PFSK-1 (cell line): Measurements from ENCODE around the gene TSGA10.

Experiments used
- FOXP2 ChIP-seq: optimal IDR thresholded peaks from 2 replicates; pipeline ENCODE3; 2011; ENCODE audit warnings: borderline replicate concordance, control low read depth, inconsistent platforms; ENCODE audit not compliant: insufficient read depth; ENCODE audit errors: extremely low read length, extremely low read depth
- POLR2AphosphoS5 ChIP-seq: IDR thresholded peaks from 2 replicates; pipeline ENCODE4 v1.6.1; 2012; ENCODE audit warnings: low read depth, mild to moderate bottlenecking, control low read depth, low read length, moderate library complexity
- REST ChIP-seq, 2 experiments: IDR thresholded peaks; 2 replicates each; pipeline versions ENCODE4 v1.6.1 to v1.8.0; 2011 to 2012; ENCODE audit warnings: low read depth in 2 of 2, low read length in 2 of 2, control low read depth in 1 of 2, inconsistent platforms in 1 of 2, mild to moderate bottlenecking in 1 of 2, moderate library complexity in 1 of 2; ENCODE audit not compliant: insufficient read depth in 1 of 2
- SIN3A ChIP-seq: IDR thresholded peaks from 2 replicates; pipeline ENCODE4 v1.6.1; 2012; ENCODE audit warnings: mild to moderate bottlenecking, low read length, moderate library complexity, borderline replicate concordance; ENCODE audit not compliant: insufficient read depth
- TAF1 ChIP-seq: IDR thresholded peaks from 2 replicates; pipeline ENCODE4 v1.6.1; 2012; ENCODE audit warnings: low read length, control low read depth, borderline replicate concordance; ENCODE audit not compliant: insufficient read depth

TSGA10 gene

GRCh38 chr2:98975611-98976010 is 179.1 kb downstream of the TSGA10 start:
- TF ChIP-seq FOXP2 (no peak), SIN3A (no peak), REST (IDR thresholded peaks at IDR 0.05; ENCODE audit: insufficient read depth in 1 of 2, low read depth in 2 of 2, low read length in 2 of 2) (no peak), POLR2AphosphoS5 (no peak), TAF1 (no peak)

- TF ChIP-seq TAF1 (no peak), POLR2AphosphoS5 (no peak), SIN3A (no peak), FOXP2 (no peak), REST (IDR thresholded peaks at IDR 0.05; ENCODE audit: insufficient read depth in 1 of 2, low read depth in 2 of 2, low read length in 2 of 2) (no peak)
Observed at GRCh38 chr2:98972582-98973167, 182.1 kb downstream of the TSGA10 start.

GRCh38 chr2:98959810-98960507 is 194.8 kb downstream of the TSGA10 start:
- TF ChIP-seq TAF1 (no peak), FOXP2 (no peak), REST (IDR thresholded peaks at IDR 0.05; ENCODE audit: insufficient read depth in 1 of 2, low read depth in 2 of 2, low read length in 2 of 2) (no peak), POLR2AphosphoS5 (no peak), SIN3A (no peak)

- TF ChIP-seq TAF1 (no peak), SIN3A (no peak), FOXP2 (no peak), POLR2AphosphoS5 (no peak), REST (IDR thresholded peaks at IDR 0.05; ENCODE audit: insufficient read depth in 1 of 2, low read depth in 2 of 2, low read length in 2 of 2) (no peak)
Observed at GRCh38 chr2:98952966-98953365, 201.8 kb downstream of the TSGA10 start.
